ENCODE measurements around the gene DPP9.

DNA sequence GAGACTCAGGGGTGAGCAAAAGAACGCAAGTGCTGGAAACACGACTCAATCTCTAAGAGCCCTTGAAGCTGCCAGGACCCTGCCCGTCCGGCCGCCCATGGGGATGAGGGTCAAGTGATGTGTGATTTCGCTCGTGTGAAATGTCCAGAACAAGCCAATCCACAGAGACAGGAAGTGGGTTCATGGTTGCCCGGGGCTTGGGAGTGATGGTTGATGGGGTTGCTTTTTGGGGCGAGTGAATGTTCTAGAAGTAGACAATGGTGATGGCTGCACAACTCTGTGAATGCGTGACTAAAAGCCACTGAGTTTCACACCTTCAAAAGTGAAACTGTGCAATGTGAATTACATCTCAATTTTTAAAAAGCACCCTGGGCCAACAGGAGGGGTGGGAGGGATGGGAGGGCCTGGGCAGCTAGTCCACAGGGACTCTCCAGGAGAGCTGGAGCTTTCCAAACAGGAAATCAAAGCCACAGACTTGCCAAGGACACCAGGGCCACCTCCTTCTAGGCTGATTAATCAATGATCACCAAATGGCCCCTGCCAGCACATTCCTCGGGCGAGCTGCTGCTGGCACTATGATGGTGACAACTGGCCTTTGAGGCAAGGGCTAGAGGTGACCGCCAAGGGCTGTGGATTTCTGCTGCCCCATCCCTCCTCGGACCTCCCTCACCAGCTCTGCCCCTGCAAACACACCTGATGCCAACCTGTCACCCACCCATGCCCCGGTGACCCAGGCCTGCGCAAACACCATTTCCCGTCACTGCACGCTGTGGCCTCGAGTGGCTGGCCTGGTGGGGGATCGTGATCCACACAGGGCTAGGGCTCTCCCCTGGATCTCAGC, 14.0 kb downstream of the DPP9 start:
- TF ChIP-seq CTCF (IDR thresholded peaks at IDR 0.05; ENCODE audit: insufficient read depth, low read length) (no peak), POLR2AphosphoS5 (IDR thresholded peaks at IDR 0.05; ENCODE audit: low read depth) (no peak)

All from HL-60 (cell line).